Body of pancreas (tissue), 4 donors: Measurements from ENCODE around the gene APOC4.

Source experiments
- POLR2A ChIP-seq, 3 donors: fragments of 450-650 bp; IDR thresholded peaks; one replicate each; pipeline ENCODE4 v1.6.1; 2016; ENCODE audit warnings: antibody characterized with exemption in 3 of 3, mild to moderate bottlenecking in 2 of 3
- TF ChIP-seq, protein P1 (sequence below), 7 experiments: fragments of 450-650 bp in 4 of 7; fragments of 200-600 bp in 3 of 7; sonication (generic) in 3 of 7; IDR thresholded peaks; one replicate each; pipeline ENCODE4 v1.5.1; 2016 to 2019; ENCODE audit warnings: antibody characterized with exemption in 7 of 7

DNA sequence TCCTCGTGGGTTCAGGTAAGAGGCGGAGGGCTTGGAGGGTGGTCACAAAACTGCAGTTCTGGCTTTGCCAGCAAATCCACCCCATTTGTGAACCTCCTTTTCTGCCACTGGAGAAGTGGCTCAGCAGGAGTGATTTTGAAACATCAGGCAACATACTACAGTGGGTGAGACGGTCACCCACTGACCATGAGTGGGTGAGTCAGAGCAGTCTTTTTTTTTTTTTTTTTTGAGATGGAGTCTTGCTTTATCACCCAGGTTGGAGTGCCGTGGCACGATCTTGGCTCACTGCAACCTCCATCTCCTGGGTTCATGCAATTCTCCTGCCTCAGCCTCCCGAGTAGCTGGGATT is 48.0 kb upstream of the APOC4 start:
- TF ChIP-seq, protein P1, sequence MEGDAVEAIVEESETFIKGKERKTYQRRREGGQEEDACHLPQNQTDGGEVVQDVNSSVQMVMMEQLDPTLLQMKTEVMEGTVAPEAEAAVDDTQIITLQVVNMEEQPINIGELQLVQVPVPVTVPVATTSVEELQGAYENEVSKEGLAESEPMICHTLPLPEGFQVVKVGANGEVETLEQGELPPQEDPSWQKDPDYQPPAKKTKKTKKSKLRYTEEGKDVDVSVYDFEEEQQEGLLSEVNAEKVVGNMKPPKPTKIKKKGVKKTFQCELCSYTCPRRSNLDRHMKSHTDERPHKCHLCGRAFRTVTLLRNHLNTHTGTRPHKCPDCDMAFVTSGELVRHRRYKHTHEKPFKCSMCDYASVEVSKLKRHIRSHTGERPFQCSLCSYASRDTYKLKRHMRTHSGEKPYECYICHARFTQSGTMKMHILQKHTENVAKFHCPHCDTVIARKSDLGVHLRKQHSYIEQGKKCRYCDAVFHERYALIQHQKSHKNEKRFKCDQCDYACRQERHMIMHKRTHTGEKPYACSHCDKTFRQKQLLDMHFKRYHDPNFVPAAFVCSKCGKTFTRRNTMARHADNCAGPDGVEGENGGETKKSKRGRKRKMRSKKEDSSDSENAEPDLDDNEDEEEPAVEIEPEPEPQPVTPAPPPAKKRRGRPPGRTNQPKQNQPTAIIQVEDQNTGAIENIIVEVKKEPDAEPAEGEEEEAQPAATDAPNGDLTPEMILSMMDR (IDR thresholded peaks at IDR 0.05): no peak
- TF ChIP-seq POLR2A (IDR thresholded peaks at IDR 0.05): no peak
